Measurements from ENCODE around the gene CDH12.

GRCh38 chr5:22793463-22793862 lies 59.7 kb downstream of the CDH12 start:
- TF ChIP-seq CTCF (IDR thresholded peaks at IDR 0.05 in 2 of 3, conservative IDR thresholded peaks at IDR 0.05 in 1 of 3; ENCODE audit: borderline replicate concordance in 1 of 3, insufficient read depth in 1 of 3, low read depth in 2 of 3, low read length in 2 of 3), result no peak
- no peak for TF ChIP-seq RAD21 (IDR thresholded peaks at IDR 0.05; ENCODE audit: low read depth)
- TF ChIP-seq SP1 (IDR thresholded peaks at IDR 0.05; ENCODE audit: low read depth), result no peak
- TF ChIP-seq POLR2A (IDR thresholded peaks at IDR 0.05; ENCODE audit: borderline replicate concordance, extremely low read depth, insufficient read depth, insufficient read length), result no peak
- no peak for TF ChIP-seq ZNF274 (IDR thresholded peaks at IDR 0.05; ENCODE audit: low read depth, low read length)
- TF ChIP-seq TCF7L2 (IDR thresholded peaks at IDR 0.05; ENCODE audit: borderline replicate concordance, extremely low read depth, insufficient read depth, insufficient read length), result no peak
- no peak for TF ChIP-seq EZH2 (IDR thresholded peaks at IDR 0.05)
- no peak for TF ChIP-seq POLR2AphosphoS5 (IDR thresholded peaks at IDR 0.05; ENCODE audit: low read depth, low read length)
- no peak for TF ChIP-seq YY1 (IDR thresholded peaks at IDR 0.05; ENCODE audit: extremely low read depth, insufficient replicate concordance, low read depth, low read length)
- TF ChIP-seq EGR1 (IDR thresholded peaks at IDR 0.05; ENCODE audit: low read depth), result no peak
- no peak for TF ChIP-seq ELF1 (IDR thresholded peaks at IDR 0.05; ENCODE audit: borderline replicate concordance, low read depth)
- TF ChIP-seq EZH2phosphoT487 (IDR thresholded peaks at IDR 0.05; ENCODE audit: borderline replicate concordance), result no peak
